HG02938 (cell line): ENCODE measurements around the gene RNU6-1.

Experiments
- ATAC-seq: cut with Tn5 transposase; IDR thresholded peaks from one replicate; pipeline ENCODE4 v1.9.1; 2021; ENCODE audit warnings: mild to moderate bottlenecking, moderate library complexity; ENCODE audit not compliant: unreplicated experiment

Gene RNU6-1

GRCh38 chr15:67859331-67859946 lies 19.6 kb upstream of the RNU6-1 start:
- ATAC-seq, result no peak

- ATAC-seq, result no peak
Measured at GRCh38 chr15:67857220-67857619, 17.4 kb upstream of the RNU6-1 start.

- no peak for ATAC-seq
Measured at GRCh38 chr15:67855842-67856241, 16.0 kb upstream of the RNU6-1 start.

- no peak for ATAC-seq
Measured at GRCh38 chr15:67854358-67854757, 14.5 kb upstream of the RNU6-1 start.

- no peak for ATAC-seq
Measured at GRCh38 chr15:67853454-67853853, 13.6 kb upstream of the RNU6-1 start.

GRCh38 chr15:67852418-67852817 lies 12.6 kb upstream of the RNU6-1 start:
- ATAC-seq, result no peak

- ATAC-seq, result no peak
Measured at GRCh38 chr15:67850994-67851571, 11.2 kb upstream of the RNU6-1 start.

- ATAC-seq, result no peak
Measured at GRCh38 chr15:67850336-67850735, 10.5 kb upstream of the RNU6-1 start.

- no peak for ATAC-seq
Measured at GRCh38 chr15:67849538-67849937, 9.7 kb upstream of the RNU6-1 start.

- ATAC-seq, result no peak
Measured at GRCh38 chr15:67845974-67846373, 6.1 kb upstream of the RNU6-1 start.

GRCh38 chr15:67843571-67844387 lies 3.9 kb upstream of the RNU6-1 start:
- ATAC-seq, result no peak

GRCh38 chr15:67843092-67843501 lies 3.3 kb upstream of the RNU6-1 start:
- no peak for ATAC-seq

- ATAC-seq, result no peak
Measured at GRCh38 chr15:67841513-67841762, 1.6 kb upstream of the RNU6-1 start.

- ATAC-seq, result no peak
Measured at GRCh38 chr15:67840749-67841512, 1.1 kb upstream of the RNU6-1 start.

- ATAC-seq, result no peak
Measured at GRCh38 chr15:67839499-67839928, 331 bp downstream of the RNU6-1 start.

GRCh38 chr15:67838789-67839332 lies 984 bp downstream of the RNU6-1 start:
- no peak for ATAC-seq

- no peak for ATAC-seq
Measured at GRCh38 chr15:67836955-67837354, 2.9 kb downstream of the RNU6-1 start.

GRCh38 chr15:67836477-67836876 lies 3.4 kb downstream of the RNU6-1 start:
- no peak for ATAC-seq

GRCh38 chr15:67836134-67836455 lies 3.8 kb downstream of the RNU6-1 start:
- ATAC-seq, result no peak

GRCh38 chr15:67835297-67836133 lies 4.3 kb downstream of the RNU6-1 start:
- ATAC-seq, result no peak
